SK-N-MC (cell line): ENCODE results near the gene DNAJC17.

Experiments used
- EZH2 ChIP-seq: fragments of 200-600 bp; sonication (generic); IDR thresholded peaks from one replicate; pipeline ENCODE4 v1.6.1; 2017; ENCODE audit warnings: antibody characterized with exemption
- POLR2AphosphoS5 ChIP-seq: IDR thresholded peaks from 2 replicates; pipeline ENCODE4 v1.6.1; 2012; ENCODE audit warnings: mild to moderate bottlenecking, low read depth, low read length, borderline replicate concordance

DNA sequence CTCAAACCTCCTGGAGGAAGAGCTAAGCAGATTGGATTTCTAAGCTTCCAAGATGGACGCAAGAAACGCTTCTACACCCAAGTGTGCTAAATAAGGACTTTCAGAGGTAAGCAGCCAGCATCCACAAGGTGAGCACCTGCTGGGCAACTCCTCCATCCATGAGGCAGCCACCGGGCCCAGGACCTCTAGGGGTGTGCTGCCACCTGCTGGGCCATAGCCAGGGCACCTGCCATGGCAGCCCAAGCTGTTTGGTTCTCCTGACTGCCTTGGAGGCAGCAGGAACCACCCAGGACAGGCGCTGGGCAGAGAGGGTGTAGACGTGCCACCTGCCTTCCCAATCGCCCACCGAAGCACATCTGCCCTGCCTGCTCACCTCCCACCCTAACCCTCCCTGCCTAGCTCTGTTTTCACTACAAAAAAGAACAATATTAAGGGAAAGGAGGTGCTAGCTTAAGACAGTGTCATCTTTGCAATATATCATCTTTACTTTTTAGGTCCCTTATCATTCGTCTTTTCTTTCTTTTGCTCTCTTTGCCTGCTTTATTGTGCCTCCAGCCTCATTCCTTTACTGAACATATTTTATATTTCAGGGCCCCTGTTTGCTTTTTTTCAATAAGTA lies 24.6 kb downstream of the DNAJC17 start:
- TF ChIP-seq EZH2 (no peak), POLR2AphosphoS5 (no peak)
